WTC11 (cell line): Measurements from ENCODE around the gene WDR49. TPM values are rescaled to one million over a fixed set of nuclear protein-coding genes. Genes with fewer than 3 reads are reported as not detected.
A peak's percentile ranks its signal among the peaks of the same experiment; 100 is the strongest.

ENCODE experiments used
- ATAC-seq: fragments of 200-7000 bp; cut with Tn5 transposase; 2 replicates; pipeline ENCODE4 v1.10.0; 2021; ENCODE audit warnings: mild to moderate bottlenecking, moderate library complexity
- CTCF ChIA-PET: fragments of 300-600 bp; sonication (Branson Sonifier 250); formaldehyde crosslinking; loops from one replicate; lab custom pipeline; 2021; ENCODE audit warnings: antibody characterized with exemption; lab: Charles Lee
- POLR2A ChIA-PET: fragments of 350-600 bp; sonication (Branson Sonifier 250); formaldehyde crosslinking; loops from one replicate; lab custom pipeline; 2021; ENCODE audit warnings: antibody characterized with exemption; lab: Charles Lee
- DNase-seq: peaks from one replicate; pipeline ENCODE4 v3.0.0; 2021; ENCODE audit warnings: low spot score
- H3K27ac Mint-ChIP-seq: 2 replicates; pipeline ENCODE4 v1.8.0; 2021; ENCODE audit warnings: mixed read lengths
- H3K27me3 Mint-ChIP-seq: 2 replicates; pipeline ENCODE4 v1.8.0; 2021; ENCODE audit warnings: low read depth, mild to moderate bottlenecking, moderate library complexity, mixed read lengths
- H3K36me3 Mint-ChIP-seq: 2 replicates; pipeline ENCODE4 v1.8.0; 2021; ENCODE audit warnings: mixed read lengths
- H3K4me1 Mint-ChIP-seq: 2 replicates; pipeline ENCODE4 v1.8.0; 2022; ENCODE audit warnings: mixed read lengths
- H3K4me3 Mint-ChIP-seq: 2 replicates; pipeline ENCODE4 v1.8.0; 2021; ENCODE audit warnings: mild to moderate bottlenecking, moderate library complexity, mixed read lengths
- H3K9me3 Mint-ChIP-seq: 2 replicates; pipeline ENCODE4 v1.8.0; 2021; ENCODE audit warnings: mixed read lengths
- AFF4 ChIP-seq: sonication (generic); formaldehyde crosslinking; IDR thresholded peaks from 2 replicates; pipeline ENCODE4 v1.8.1; 2023; ENCODE audit warnings: mild to moderate bottlenecking, missing genetic modification reagents, borderline replicate concordance
- ATF6 ChIP-seq: sonication (generic); formaldehyde crosslinking; IDR thresholded peaks from 2 replicates; pipeline ENCODE4 v1.8.1; 2023; ENCODE audit warnings: mild to moderate bottlenecking, missing genetic modification reagents
- CBFB ChIP-seq: sonication (generic); formaldehyde crosslinking; IDR thresholded peaks from 2 replicates; pipeline ENCODE4 v1.8.1; 2022; ENCODE audit warnings: mild to moderate bottlenecking, low read depth, missing genetic modification reagents
- CTCF ChIP-seq: fragments of 200-600 bp; IDR thresholded peaks from 2 replicates; pipeline ENCODE4 v1.8.0; 2022; ENCODE audit warnings: antibody characterized with exemption
- ESRRA ChIP-seq: sonication (generic); formaldehyde crosslinking; IDR thresholded peaks from 2 replicates; pipeline ENCODE4 v1.8.1; 2022; ENCODE audit warnings: mild to moderate bottlenecking, missing genetic modification reagents, borderline replicate concordance
- FOXK1 ChIP-seq: sonication (generic); formaldehyde crosslinking; IDR thresholded peaks from 2 replicates; pipeline ENCODE4 v1.8.0; 2022; ENCODE audit warnings: mild to moderate bottlenecking, moderate library complexity, missing genetic modification reagents
- GABPB1 ChIP-seq: sonication (generic); formaldehyde crosslinking; IDR thresholded peaks from 2 replicates; pipeline ENCODE4 v1.8.1; 2023; ENCODE audit warnings: mild to moderate bottlenecking, missing genetic modification reagents
- IRF1 ChIP-seq: sonication (generic); formaldehyde crosslinking; IDR thresholded peaks from 2 replicates; pipeline ENCODE4 v1.8.0; 2023; ENCODE audit warnings: missing genetic modification reagents
- KAT7 ChIP-seq: sonication (generic); formaldehyde crosslinking; IDR thresholded peaks from 2 replicates; pipeline ENCODE4 v1.8.1; 2023; ENCODE audit warnings: missing genetic modification reagents, mild to moderate bottlenecking, borderline replicate concordance
- MAX ChIP-seq: sonication (generic); formaldehyde crosslinking; IDR thresholded peaks from 2 replicates; pipeline ENCODE4 v1.8.0; 2022; ENCODE audit warnings: mild to moderate bottlenecking, missing genetic modification reagents
- NR3C1 ChIP-seq: sonication (generic); formaldehyde crosslinking; conservative IDR thresholded peaks from 2 replicates; pipeline ENCODE4 v1.8.1; 2023; ENCODE audit warnings: low read depth, mild to moderate bottlenecking, missing genetic modification reagents
- TCF7 ChIP-seq: sonication (generic); formaldehyde crosslinking; IDR thresholded peaks from 2 replicates; pipeline ENCODE4 v1.8.0; 2022; ENCODE audit warnings: mild to moderate bottlenecking, low read depth, missing genetic modification reagents, moderate library complexity
- ZNF121 ChIP-seq: sonication (generic); formaldehyde crosslinking; IDR thresholded peaks from 2 replicates; pipeline ENCODE4 v1.8.0; 2023; ENCODE audit warnings: missing genetic modification reagents
- ZNF396 ChIP-seq: fragments of 250-450 bp; sonication (Bioruptor Pico); IDR thresholded peaks from 2 replicates; pipeline ENCODE4 v1.8.0; 2021; ENCODE audit warnings: mild to moderate bottlenecking, moderate library complexity, borderline replicate concordance
- total RNA-seq: library from RNA; stranded (reverse); gene quantifications from 3 replicates; pipeline ENCODE4 v1.2.3, GENCODE V29; 2021

WDR49 gene
- total RNA-seq, 1 experiment from 2014 or later = 0.92 TPM

GRCh38 chr3:167684388-167684993 lies 30.7 kb upstream of the WDR49 start:
- POLR2A ChIA-PET = no interaction called here

GRCh38 chr3:167679526-167679925 lies 25.8 kb upstream of the WDR49 start:
- no peaks in the 10 kb centered on the region for H3K4me1 Mint-ChIP-seq
- H3K27ac Mint-ChIP-seq = no peak overlapping the region
- peaks cover 28% of the 10 kb centered on the region for H3K9me3 Mint-ChIP-seq
- TF ChIP-seq KAT7 (CRISPR knock-in tag) (no peak), FOXK1 (CRISPR knock-in tag) (no peak), IRF1 (CRISPR knock-in tag) (no peak), MAX (CRISPR knock-in tag) (no peak), TCF7 (CRISPR knock-in tag) (no peak), ZNF121 (CRISPR knock-in tag) (no peak), ATF6 (no peak), ZNF396 (no peak), AFF4 (no peak), NR3C1 (CRISPR knock-in tag) (no peak), CBFB (CRISPR knock-in tag) (no peak), ESRRA (CRISPR knock-in tag) (no peak)
- TF ChIP-seq, all 79 proteins: peak for 0
- no peaks in the 10 kb centered on the region for H3K27me3 Mint-ChIP-seq
- H3K36me3 Mint-ChIP-seq = peaks cover 49% of the 10 kb centered on the region
- CTCF ChIA-PET = no interaction called here
- no peak overlapping the region for H3K4me3 Mint-ChIP-seq
- no peak for ATAC-seq
- no peak for DNase-seq
- POLR2A ChIA-PET = no interaction called here

More at GRCh38 chr3:167684388-167684993, 30.7 kb upstream of the WDR49 start:
- CTCF ChIA-PET = interaction anchor here (0.8 to 2.6 kb wide), 13 partner anchors 9 to 305 kb away, joined by 3 to 28 read pairs (median 4); partner anchors contain the start of gene ZBBX
- ATAC-seq = peak; percentile 82
- Mint-ChIP-seq H3K27me3 (no peaks in the 10 kb centered on the region), H3K9me3 (no peaks in the 10 kb centered on the region), H3K4me1 (peaks cover 12% of the 10 kb centered on the region)
- no peak for TF ChIP-seq MAX (CRISPR knock-in tag)
- TF ChIP-seq CTCF = peak; percentile 70
- TF ChIP-seq GABPB1 (CRISPR knock-in tag) = 0 out of 2 replicates have a peak, but pooled peaks have one; percentile 38
- TF ChIP-seq, all 79 proteins: peak for 2
- DNase-seq = peak; percentile 23
- no peak overlapping the region for H3K27ac Mint-ChIP-seq
- H3K4me3 Mint-ChIP-seq = no peak overlapping the region
- peaks cover 11% of the 10 kb centered on the region; the same call in 1 of the 2 replicates for H3K36me3 Mint-ChIP-seq
